Measurements from ENCODE around the gene NPIPA1. TPM values are rescaled to one million over a fixed set of nuclear protein-coding genes. Genes with fewer than 3 reads are reported as not detected.
"Not testable (repeated sequence)": the region's sequence is repeated elsewhere in the genome, so short reads cannot be mapped to it uniquely, and the experiment has no call there.

Gene NPIPA1
- total RNA-seq, 1 experiment from 2014 or later, result 27.6 TPM

- H3K36me3 ChIP-seq (replicated peaks; ENCODE audit: control insufficient read depth, insufficient read depth, low read length), result no peaks in the 10 kb centered on the region
- no peak overlapping the region for H3K4me3 ChIP-seq (ENCODE audit: insufficient read depth, low read depth, low read length)
- no peak for DNase-seq
Measured at GRCh38 chr16:14958970-14959369, 21.7 kb downstream of the NPIPA1 start.

GRCh38 chr16:14961405-14962186 is 24.4 kb downstream of the NPIPA1 start:
- no peak overlapping the region for H3K4me3 ChIP-seq (ENCODE audit: insufficient read depth, low read depth, low read length)
- no peaks in the 10 kb centered on the region for H3K36me3 ChIP-seq (replicated peaks; ENCODE audit: control insufficient read depth, insufficient read depth, low read length)
- no peaks in the 10 kb centered on the region for H3K27me3 ChIP-seq (ENCODE audit: control insufficient read depth, insufficient read depth, low read length)
- no peak for DNase-seq

More at GRCh38 chr16:14958970-14959369, 21.7 kb downstream of the NPIPA1 start:
- no peaks in the 10 kb centered on the region for H3K27me3 ChIP-seq (ENCODE audit: control insufficient read depth, insufficient read depth, low read length)

GRCh38 chr16:14963281-14964173 is 26.3 kb downstream of the NPIPA1 start:
- no peaks in the 10 kb centered on the region for H3K36me3 ChIP-seq (replicated peaks; ENCODE audit: control insufficient read depth, insufficient read depth, low read length)
- no peak for DNase-seq
- no peaks in the 10 kb centered on the region for H3K27me3 ChIP-seq (ENCODE audit: control insufficient read depth, insufficient read depth, low read length)
- H3K4me3 ChIP-seq (ENCODE audit: insufficient read depth, low read depth, low read length), result no peak overlapping the region

- Histone ChIP-seq H3K27me3 (ENCODE audit: control insufficient read depth, insufficient read depth, low read length) (no peaks in the 10 kb centered on the region), H3K36me3 (replicated peaks; ENCODE audit: control insufficient read depth, insufficient read depth, low read length) (no peaks in the 10 kb centered on the region), H3K4me3 (ENCODE audit: insufficient read depth, low read depth, low read length) (no peak overlapping the region)
- no peak for DNase-seq
Measured at GRCh38 chr16:14965328-14965727, 28.1 kb downstream of the NPIPA1 start.

GRCh38 chr16:14969795-14970194 is 32.6 kb downstream of the NPIPA1 start:
- H3K4me3 ChIP-seq (ENCODE audit: insufficient read depth, low read depth, low read length); DNase-seq; H3K27me3 ChIP-seq (ENCODE audit: control insufficient read depth, insufficient read depth, low read length); H3K36me3 ChIP-seq (replicated peaks; ENCODE audit: control insufficient read depth, insufficient read depth, low read length): not testable (repeated sequence)

GRCh38 chr16:14971621-14972228 is 34.5 kb downstream of the NPIPA1 start:
- not testable (repeated sequence) for H3K4me3 ChIP-seq (ENCODE audit: insufficient read depth, low read depth, low read length); DNase-seq; H3K36me3 ChIP-seq (replicated peaks; ENCODE audit: control insufficient read depth, insufficient read depth, low read length); H3K27me3 ChIP-seq (ENCODE audit: control insufficient read depth, insufficient read depth, low read length)

- not testable (repeated sequence) for H3K27me3 ChIP-seq (ENCODE audit: control insufficient read depth, insufficient read depth, low read length); H3K36me3 ChIP-seq (replicated peaks; ENCODE audit: control insufficient read depth, insufficient read depth, low read length); DNase-seq
Measured at GRCh38 chr16:14973785-14974322, 36.6 kb downstream of the NPIPA1 start.

GRCh38 chr16:14974331-14974655 is 37.0 kb downstream of the NPIPA1 start:
- not testable (repeated sequence) for DNase-seq; H3K36me3 ChIP-seq (replicated peaks; ENCODE audit: control insufficient read depth, insufficient read depth, low read length); H3K27me3 ChIP-seq (ENCODE audit: control insufficient read depth, insufficient read depth, low read length)
- peak overlapping the region; percentile 37 for H3K4me3 ChIP-seq (ENCODE audit: insufficient read depth, low read depth, low read length)

More at GRCh38 chr16:14973785-14974322, 36.6 kb downstream of the NPIPA1 start:
- H3K4me3 ChIP-seq (ENCODE audit: insufficient read depth, low read depth, low read length), result peak overlapping the region; percentile 37

GRCh38 chr16:14974656-14975417 is 37.6 kb downstream of the NPIPA1 start, which contains the start of gene PDXDC1:
Gene PDXDC1, plus strand, starts transcription at chr16:14975026. Its CDS starts 174 bp downstream, at chr16:14975200.
- not testable (repeated sequence) for H3K27me3 ChIP-seq (ENCODE audit: control insufficient read depth, insufficient read depth, low read length); H3K36me3 ChIP-seq (replicated peaks; ENCODE audit: control insufficient read depth, insufficient read depth, low read length)
- H3K4me3 ChIP-seq (ENCODE audit: insufficient read depth, low read depth, low read length), result peak within 1 kb of the TSS; percentile 97
- peak; percentile 99 for DNase-seq

GRCh38 chr16:14975418-14976194 is 38.4 kb downstream of the NPIPA1 start:
- DNase-seq, result peak; percentile 37
- H3K4me3 ChIP-seq (ENCODE audit: insufficient read depth, low read depth, low read length), result peak overlapping the region; percentile 97
- H3K36me3 ChIP-seq (replicated peaks; ENCODE audit: control insufficient read depth, insufficient read depth, low read length); H3K27me3 ChIP-seq (ENCODE audit: control insufficient read depth, insufficient read depth, low read length): not testable (repeated sequence)

GRCh38 chr16:14976971-14977736 is 39.9 kb downstream of the NPIPA1 start:
- not testable (repeated sequence) for DNase-seq; H3K27me3 ChIP-seq (ENCODE audit: control insufficient read depth, insufficient read depth, low read length); H3K4me3 ChIP-seq (ENCODE audit: insufficient read depth, low read depth, low read length); H3K36me3 ChIP-seq (replicated peaks; ENCODE audit: control insufficient read depth, insufficient read depth, low read length)

- not testable (repeated sequence) for DNase-seq; H3K36me3 ChIP-seq (replicated peaks; ENCODE audit: control insufficient read depth, insufficient read depth, low read length); H3K4me3 ChIP-seq (ENCODE audit: insufficient read depth, low read depth, low read length); H3K27me3 ChIP-seq (ENCODE audit: control insufficient read depth, insufficient read depth, low read length)
Measured at GRCh38 chr16:14978281-14978680, 41.0 kb downstream of the NPIPA1 start.

- H3K27me3 ChIP-seq (ENCODE audit: control insufficient read depth, insufficient read depth, low read length); DNase-seq; H3K36me3 ChIP-seq (replicated peaks; ENCODE audit: control insufficient read depth, insufficient read depth, low read length); H3K4me3 ChIP-seq (ENCODE audit: insufficient read depth, low read depth, low read length): not testable (repeated sequence)
Measured at GRCh38 chr16:14978908-14979307, 41.7 kb downstream of the NPIPA1 start.

Data from H7 (cell line).